K562 (cell line): ENCODE measurements around the gene AMY1B.
"Not testable (repeated sequence)": the region's sequence is repeated elsewhere in the genome, so short reads cannot be mapped to it uniquely, and the experiment has no call there.

Experiments
- BCLAF1 ChIP-seq, 2 experiments: fragments of 450-650 bp in 1 of 2; IDR thresholded peaks; 2 replicates each; pipeline ENCODE4 v1.6.1; 2011 to 2017; ENCODE audit warnings: low read depth in 2 of 2, antibody characterized with exemption in 1 of 2, borderline replicate concordance in 1 of 2, low read length in 1 of 2, mild to moderate bottlenecking in 1 of 2, mixed read lengths in 1 of 2; ENCODE audit not compliant: control insufficient read depth in 1 of 2
- CHD4 ChIP-seq: fragments of 200-600 bp; sonication (generic); IDR thresholded peaks from 3 replicates; pipeline ENCODE4 v1.6.1; 2012; ENCODE audit warnings: low read depth, mild to moderate bottlenecking, mixed read lengths, low read length, inconsistent platforms; ENCODE audit not compliant: insufficient read depth, insufficient replicate concordance, poor library complexity, severe bottlenecking
- EGR1 ChIP-seq: fragments of 450-650 bp; conservative IDR thresholded peaks from 2 replicates; pipeline ENCODE4 v1.6.1; 2017; ENCODE audit warnings: mild to moderate bottlenecking
- NR2C2 ChIP-seq, 2 experiments: fragments of 200-800 bp in 1 of 2; sonication (Bioruptor generic) in 1 of 2; sonication (generic) in 1 of 2; formaldehyde crosslinking in 1 of 2; IDR thresholded peaks; 2 replicates each; pipeline versions ENCODE4 v1.6.1 to v1.8.0; 2016 to 2022; ENCODE audit warnings: mild to moderate bottlenecking in 1 of 2, missing compliant biosample characterization in 1 of 2, missing genetic modification characterization in 1 of 2, missing genetic modification reagents in 1 of 2
- RAD21 ChIP-seq, 2 experiments: fragments of 250-450 bp in 1 of 2; fragments of 450-650 bp in 1 of 2; sonication (Bioruptor Pico) in 1 of 2; formaldehyde crosslinking in 1 of 2; IDR thresholded peaks in 1 of 2; conservative IDR thresholded peaks in 1 of 2; 2 replicates each; pipeline versions ENCODE4 v1.4.0 to v1.8.0; 2020 to 2022; ENCODE audit warnings: mild to moderate bottlenecking in 2 of 2, moderate library complexity in 1 of 2
- SMARCA5 ChIP-seq: fragments of 450-650 bp; IDR thresholded peaks from 2 replicates; pipeline ENCODE4 v1.6.1; 2016
- ZNF184 ChIP-seq: sonication (generic); formaldehyde crosslinking; IDR thresholded peaks from 2 replicates; pipeline ENCODE4 v1.5.0; 2020; ENCODE audit warnings: missing genetic modification reagents
- ZNF280B ChIP-seq: fragments of 250-450 bp; sonication (Bioruptor Pico); IDR thresholded peaks from 2 replicates; pipeline ENCODE4 v1.5.1; 2021; ENCODE audit warnings: mild to moderate bottlenecking

GRCh38 chr1:103701256-103701655, 5.2 kb upstream of the AMY1B start:
- TF ChIP-seq CHD4; SMARCA5; ZNF184 (CRISPR knock-in tag); RAD21 (CRISPR knock-in tag; conservative IDR thresholded peaks at IDR 0.05 in 1 of 2, IDR thresholded peaks at IDR 0.05 in 1 of 2); ZNF280B (CRISPR knock-in tag); BCLAF1 (IDR thresholded peaks at IDR 0.05; ENCODE audit: borderline replicate concordance in 1 of 2, control insufficient read depth in 1 of 2, low read depth in 2 of 2, low read length in 1 of 2); EGR1; NR2C2 (CRISPR knock-in tag; IDR thresholded peaks at IDR 0.05); NR2C2 (tag; IDR thresholded peaks at IDR 0.05): not testable (repeated sequence)
